ENCODE measurements around the gene SFMBT1.

GRCh38 chr3:52920841-52921240 lies 125.0 kb downstream of the SFMBT1 start:
- TF ChIP-seq CTCF (conservative IDR thresholded peaks at IDR 0.05; ENCODE audit: low read length) (no peak), EZH2phosphoT487 (IDR thresholded peaks at IDR 0.05; ENCODE audit: borderline replicate concordance, low read depth, low read length) (no peak)

All from OCI-LY7 (cell line).